Liver (tissue), 9 donors: ENCODE results near the gene TNS3. TPM values are rescaled to one million over a fixed set of nuclear protein-coding genes. Genes with fewer than 3 reads are reported as not detected.
A peak's percentile ranks its signal among the peaks of the same experiment; 100 is the strongest.

Experiments used
- DNase-seq: peaks from one replicate; pipeline ENCODE4 v3.0.0-alpha.2; 2017; ENCODE audit warnings: low spot score
- H3K27ac ChIP-seq, 2 donors: one replicate each; pipeline ENCODE4 v1.7.0; 2013; ENCODE audit warnings: inconsistent platforms in 2 of 2, low read length in 2 of 2, control low read depth in 1 of 2, low read depth in 1 of 2, mild to moderate bottlenecking in 1 of 2
- H3K27me3 ChIP-seq, 4 donors: one replicate each; pipeline versions ENCODE4 v1.6.1 to v1.7.0; 2013; ENCODE audit warnings: low read length in 3 of 4, inconsistent platforms in 1 of 4, mild to moderate bottlenecking in 1 of 4, moderate library complexity in 1 of 4; ENCODE audit not compliant: control insufficient read depth in 4 of 4, insufficient read depth in 4 of 4
- H3K36me3 ChIP-seq, 4 donors: one replicate each; pipeline versions ENCODE4 v1.6.1 to v1.7.0; 2013; ENCODE audit warnings: low read length in 3 of 4, mild to moderate bottlenecking in 3 of 4, low read depth in 1 of 4, moderate library complexity in 1 of 4; ENCODE audit not compliant: control insufficient read depth in 4 of 4, insufficient read depth in 3 of 4
- H3K4me1 ChIP-seq, 4 donors: one replicate each; pipeline versions ENCODE4 v1.6.1 to v1.7.0; 2013; ENCODE audit warnings: low read length in 3 of 4, mild to moderate bottlenecking in 3 of 4, moderate library complexity in 1 of 4; ENCODE audit not compliant: control insufficient read depth in 4 of 4, insufficient read depth in 4 of 4
- H3K4me3 ChIP-seq, 3 donors: one replicate each; pipeline versions ENCODE4 v1.6.1 to v1.7.0; 2013; ENCODE audit warnings: low read length in 3 of 3, control low read depth in 1 of 3, low read depth in 1 of 3, mild to moderate bottlenecking in 1 of 3
- H3K9ac ChIP-seq, 2 donors: one replicate each; pipeline ENCODE4 v1.7.0; 2013; ENCODE audit warnings: low read length in 2 of 2, mild to moderate bottlenecking in 2 of 2, moderate library complexity in 2 of 2, control low read depth in 1 of 2, low read depth in 1 of 2
- H3K9me3 ChIP-seq, 4 donors: one replicate each; pipeline versions ENCODE4 v1.6.1 to v1.7.0; 2013; ENCODE audit warnings: low read length in 3 of 4; ENCODE audit not compliant: control insufficient read depth in 4 of 4
- ATF3 ChIP-seq: IDR thresholded peaks from 2 replicates; pipeline ENCODE4 v1.6.1; 2016; ENCODE audit warnings: antibody characterized with exemption
- CTCF ChIP-seq: fragments of 150-350 bp; IDR thresholded peaks from 2 replicates; pipeline ENCODE4 v1.5.1; 2017; ENCODE audit warnings: improper control_type of control experiment, low read depth, low read length; ENCODE audit not compliant: missing input control
- EGR1 ChIP-seq, 2 donors: IDR thresholded peaks; 2 replicates each; pipeline ENCODE4 v1.6.1; 2016 to 2018; ENCODE audit warnings: antibody characterized with exemption in 2 of 2, low read depth in 2 of 2
- FOXA1 ChIP-seq: IDR thresholded peaks from 2 replicates; pipeline ENCODE4 v1.6.1; 2016; ENCODE audit warnings: antibody characterized with exemption
- FOXA2 ChIP-seq: IDR thresholded peaks from 2 replicates; pipeline ENCODE4 v1.6.1; 2016; ENCODE audit warnings: antibody characterized with exemption
- GABPA ChIP-seq, 2 donors: IDR thresholded peaks in 1 of 2; conservative IDR thresholded peaks in 1 of 2; 2 replicates each; pipeline ENCODE4 v1.6.1; 2016; ENCODE audit warnings: antibody characterized with exemption in 2 of 2, mild to moderate bottlenecking in 1 of 2, moderate library complexity in 1 of 2
- HNF4A ChIP-seq, 2 donors: conservative IDR thresholded peaks; 2 replicates each; pipeline ENCODE4 v1.6.1; 2016; ENCODE audit warnings: antibody characterized with exemption in 2 of 2, mild to moderate bottlenecking in 2 of 2
- HNF4G ChIP-seq: IDR thresholded peaks from 2 replicates; pipeline ENCODE4 v1.6.1; 2016; ENCODE audit warnings: antibody characterized with exemption
- JUND ChIP-seq, 2 donors: IDR thresholded peaks; 2 replicates each; pipeline ENCODE4 v1.6.1; 2016; ENCODE audit warnings: antibody characterized with exemption in 2 of 2
- MAX ChIP-seq: IDR thresholded peaks from 2 replicates; pipeline ENCODE4 v1.6.1; 2016; ENCODE audit warnings: antibody characterized with exemption
- NR2F2 ChIP-seq: IDR thresholded peaks from 2 replicates; pipeline ENCODE4 v1.6.1; 2016; ENCODE audit warnings: antibody characterized with exemption
- RAD21 ChIP-seq, 2 donors: IDR thresholded peaks; 2 replicates each; pipeline ENCODE4 v1.6.1; 2016; ENCODE audit warnings: antibody characterized with exemption in 2 of 2, mild to moderate bottlenecking in 2 of 2
- REST ChIP-seq: IDR thresholded peaks from 2 replicates; pipeline ENCODE4 v1.6.1; 2016; ENCODE audit warnings: antibody characterized with exemption, mild to moderate bottlenecking
- RXRA ChIP-seq, 2 donors: IDR thresholded peaks; 2 replicates each; pipeline ENCODE4 v1.6.1; 2017 to 2018; ENCODE audit warnings: antibody characterized with exemption in 2 of 2, mild to moderate bottlenecking in 1 of 2
- SP1 ChIP-seq: IDR thresholded peaks from 2 replicates; pipeline ENCODE4 v1.6.1; 2018; ENCODE audit warnings: antibody characterized with exemption, mild to moderate bottlenecking
- TAF1 ChIP-seq: conservative IDR thresholded peaks from 2 replicates; pipeline ENCODE4 v1.6.1; 2016; ENCODE audit warnings: antibody characterized with exemption, mild to moderate bottlenecking
- YY1 ChIP-seq: IDR thresholded peaks from 2 replicates; pipeline ENCODE4 v1.6.1; 2016; ENCODE audit warnings: antibody characterized with exemption, mild to moderate bottlenecking
- ZBTB33 ChIP-seq: IDR thresholded peaks from 2 replicates; pipeline ENCODE4 v1.6.1; 2016; ENCODE audit warnings: antibody characterized with exemption
- WGBS: extraction: QIAGEN DNeasy Blood & Tissue Kit; methylation state at CpG from one replicate; pipeline ENCODE4 v1.1.7; 2013; 5-methylcytosine and 5-hydroxymethylcytosine counted together
- polyA plus RNA-seq, 2 donors: library from polyadenylated mRNA; stranded (reverse) in 1 of 2; unstranded in 1 of 2; fragments of 200-250 nt in 1 of 2; fragments of >200 nt in 1 of 2; fragmentation: Nextera tagmentation in 1 of 2; extraction: Ambion mirVana in 1 of 2; gene quantifications; one replicate each; pipeline versions ENCODE4 v1.2.1 to v1.2.3, GENCODE V29; 2013 to 2015
- total RNA-seq, 2 donors: library from RNA; depleted of rRNA; stranded (reverse); fragments of >200 nt; gene quantifications; one replicate each; pipeline ENCODE4 v1.2.3, GENCODE V29; 2014
- donor health status: healthy.
- donor health status: healthy.
- donor health status: healthy.
- donor health status: healthy.
- donor health status: healthy.

The TNS3 gene
- total and polyA plus RNA-seq, 4 donors, result 16.8 to 100 (median 29.5) TPM

GRCh38 chr7:47516386-47516785, 65.5 kb downstream of the TNS3 start:
- Histone ChIP-seq H3K9ac (no peak overlapping the region), H3K4me1 (peaks cover 44 to 75% (median 64%) of the 10 kb centered on the region in 4 donors), H3K27ac (peak overlapping the region; percentile 37 to 97), H3K36me3 (no peaks in the 10 kb centered on the region), H3K27me3 (no peaks in the 10 kb centered on the region), H3K9me3 (no peaks in the 10 kb centered on the region), H3K4me3 (no peak overlapping the region)
- DNase-seq, result no peak
- TF ChIP-seq MAX (no peak), HNF4G (no peak), GABPA (IDR thresholded peaks at IDR 0.05 in 1 of 2, conservative IDR thresholded peaks at IDR 0.05 in 1 of 2) (no peak), HNF4A (conservative IDR thresholded peaks at IDR 0.05) (no peak)
- WGBS, result 94% methylated on average over 6 of the region's 6 CpGs

GRCh38 chr7:47515305-47515834, 66.5 kb downstream of the TNS3 start:
- Histone ChIP-seq H3K9ac (no peak overlapping the region), H3K27ac (no peak overlapping the region), H3K4me3 (no peak overlapping the region), H3K4me1 (peaks cover 36 to 74% (median 59%) of the 10 kb centered on the region in 4 donors), H3K36me3 (no peaks in the 10 kb centered on the region), H3K27me3 (no peaks in the 10 kb centered on the region), H3K9me3 (no peaks in the 10 kb centered on the region)
- DNase-seq, result no peak
- WGBS, result 98% methylated on average over 7 of the region's 7 CpGs
- TF ChIP-seq GABPA (IDR thresholded peaks at IDR 0.05 in 1 of 2, conservative IDR thresholded peaks at IDR 0.05 in 1 of 2), result no peak
- TF ChIP-seq FOXA1, result no peak
- TF ChIP-seq ATF3, result no peak
- TF ChIP-seq HNF4A (conservative IDR thresholded peaks at IDR 0.05), result no peak
- TF ChIP-seq YY1, result no peak
- TF ChIP-seq EGR1 (IDR thresholded peaks at IDR 0.05; ENCODE audit: low read depth in 2 of 2), result no peak
- TF ChIP-seq ZBTB33, result no peak
- TF ChIP-seq RXRA (IDR thresholded peaks at IDR 0.05), result no peak
- TF ChIP-seq NR2F2, result no peak
- no peak for TF ChIP-seq CTCF
- TF ChIP-seq RAD21 (IDR thresholded peaks at IDR 0.05), result no peak
- TF ChIP-seq REST, result no peak
- no peak for TF ChIP-seq TAF1
- TF ChIP-seq SP1, result no peak
- no peak for TF ChIP-seq JUND (IDR thresholded peaks at IDR 0.05)
- TF ChIP-seq FOXA2, result no peak
- TF ChIP-seq HNF4G, result no peak
- TF ChIP-seq MAX, result no peak
